NCI-H1417 treated with DMSO at 0.1 percent for 48 hours (cell line): ENCODE data around the gene PPM1G.
"Not testable (repeated sequence)": the region's sequence is repeated elsewhere in the genome, so short reads cannot be mapped to it uniquely, and the experiment has no call there.

Source experiments
- DNase-seq: peaks from one replicate; lab custom pipeline; 2025; lab: John Stamatoyannopoulos, UW

Gene PPM1G

GRCh38 chr2:27375513-27376099 lies 33.8 kb downstream of the PPM1G start:
- no peak for DNase-seq

- no peak for DNase-seq
Observed at GRCh38 chr2:27373567-27373966, 35.8 kb downstream of the PPM1G start.

GRCh38 chr2:27372937-27373336 lies 36.5 kb downstream of the PPM1G start:
- DNase-seq: no peak

DNA sequence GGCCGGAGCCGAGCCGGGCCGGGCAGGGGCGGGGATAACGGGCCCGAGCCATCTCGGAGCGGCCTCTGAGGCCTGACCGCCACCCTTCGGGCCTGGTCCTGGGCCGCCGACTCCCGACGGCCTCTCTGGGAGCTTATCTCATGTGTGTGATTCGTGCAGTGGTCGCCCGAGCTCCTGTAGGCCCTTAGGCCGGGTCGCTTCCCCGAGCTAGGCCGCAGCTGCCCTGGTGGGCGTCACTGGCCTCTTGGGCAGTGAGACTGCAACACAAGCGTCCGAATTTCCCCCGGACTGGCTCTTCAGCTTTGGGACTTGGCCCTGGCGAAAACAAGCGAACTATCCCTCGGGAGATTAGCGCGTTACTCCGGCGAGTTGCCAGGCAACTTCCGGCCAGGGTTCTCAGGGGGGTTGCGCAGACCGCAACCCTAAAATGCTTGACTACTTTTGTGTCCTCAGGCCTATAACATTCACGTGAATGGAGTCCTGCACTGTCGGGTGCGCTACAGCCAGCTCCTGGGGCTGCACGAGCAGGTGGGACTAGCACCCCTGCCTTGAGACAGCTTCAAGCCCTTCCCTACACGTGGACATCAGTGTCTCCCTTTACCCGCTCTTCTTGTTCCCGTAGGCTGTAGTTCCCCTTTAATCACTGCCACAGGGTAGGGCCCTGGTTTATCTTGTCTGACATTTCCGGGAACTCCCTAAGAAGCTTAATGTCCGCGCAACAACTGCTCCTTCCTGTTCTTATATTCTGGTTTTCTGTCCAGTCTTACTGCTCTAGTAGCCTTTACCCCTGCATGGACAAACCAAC lies 38.4 kb downstream of the PPM1G start:
- DNase-seq: no peak

GRCh38 chr2:27370026-27370815 lies 39.2 kb downstream of the PPM1G start, which contains the start of the genes EIF2B4 and SNX17:
EIF2B4 (minus strand) TSS chr2:27370338; CDS start chr2:27370314, 24 bp downstream.
SNX17 (plus strand) TSS chr2:27370616; CDS start chr2:27370744, 128 bp downstream.
- peak; percentile 93 for DNase-seq

DNA sequence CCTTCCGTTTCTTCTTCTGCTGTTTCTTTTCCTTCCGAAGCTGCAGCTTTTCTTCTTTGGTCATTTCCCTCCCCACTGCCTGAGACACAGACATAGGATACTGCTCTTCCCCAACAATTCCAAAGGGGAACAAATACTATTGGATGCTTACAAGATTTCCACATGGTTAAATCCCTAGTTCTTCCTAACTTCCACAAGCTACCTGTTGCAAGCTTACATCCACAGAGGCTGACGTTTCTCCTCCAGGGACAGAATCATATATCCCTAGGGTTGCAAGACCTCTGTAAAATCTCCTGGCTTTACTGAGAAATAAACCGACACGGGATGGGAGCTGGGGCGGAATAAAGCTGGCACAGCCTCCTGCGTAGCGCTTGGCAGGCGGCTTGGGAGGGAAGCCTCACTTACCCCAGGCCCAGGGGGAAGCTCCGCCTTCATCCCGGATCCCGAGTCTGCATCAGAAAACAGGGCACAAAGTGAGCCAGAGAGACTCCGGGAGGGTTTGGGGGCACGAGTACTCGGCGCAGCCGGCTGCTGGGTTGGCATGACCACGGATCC lies 39.8 kb downstream of the PPM1G start:
- no peak for DNase-seq

DNA sequence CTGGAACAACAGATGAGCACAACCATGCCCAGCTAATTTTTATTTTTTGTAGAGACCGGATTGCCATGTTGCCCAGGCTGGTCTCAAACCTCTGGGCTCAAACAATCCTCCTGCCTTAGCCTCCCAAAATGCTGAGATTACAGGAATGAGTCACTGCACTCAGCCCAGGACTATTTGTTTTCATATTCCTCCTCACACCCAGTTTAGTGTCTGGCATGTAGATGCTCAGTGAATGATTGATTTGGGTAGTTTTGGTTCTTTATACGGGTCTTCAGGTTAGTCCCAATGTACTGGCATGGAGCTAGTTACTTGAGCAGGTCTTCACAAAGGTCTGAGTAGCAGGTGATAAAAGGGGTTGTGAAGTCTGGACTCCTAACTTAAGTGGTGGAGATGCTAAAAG lies 45.5 kb downstream of the PPM1G start:
- DNase-seq: no peak

- no peak for DNase-seq
Observed at GRCh38 chr2:27362678-27363420, 46.5 kb downstream of the PPM1G start.

DNA sequence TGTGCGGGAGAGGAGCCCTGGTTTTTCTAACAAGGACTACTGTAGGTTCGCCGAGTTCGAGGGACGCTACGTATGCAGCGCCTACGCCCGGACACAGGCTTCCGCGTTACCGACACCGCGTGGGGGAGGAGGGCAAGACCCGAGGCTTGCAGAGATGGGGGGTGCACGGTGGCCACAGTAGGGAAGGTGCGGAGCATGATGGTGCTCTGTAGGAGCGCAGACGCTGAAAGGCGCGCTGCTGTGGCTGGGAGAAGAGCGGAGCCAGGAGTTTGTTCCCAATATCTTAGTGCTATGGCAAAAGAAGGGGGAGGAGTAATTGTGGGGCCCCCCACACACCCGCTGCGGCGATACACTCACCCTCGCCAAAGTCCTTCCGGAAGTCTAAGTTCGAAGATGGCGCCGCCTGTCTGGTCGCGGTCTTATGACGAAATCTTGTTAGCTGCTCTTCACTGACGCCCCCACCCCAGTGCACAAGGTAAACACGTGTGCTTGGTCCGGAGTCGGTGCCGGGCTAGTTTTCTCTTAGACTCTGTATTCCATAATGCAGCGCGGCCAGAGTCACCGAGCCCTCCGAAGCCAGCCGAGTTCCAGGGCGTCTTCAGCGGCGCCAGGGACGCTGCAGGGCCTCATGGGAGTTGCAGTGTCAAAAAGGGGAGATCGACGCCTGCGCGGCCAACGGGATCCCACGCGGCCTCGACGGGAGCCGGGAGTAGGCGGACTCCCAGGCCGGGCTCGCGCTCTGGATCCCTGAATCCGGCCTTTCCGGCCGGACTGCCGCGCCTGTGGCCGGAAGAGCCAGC lies 52.8 kb downstream of the PPM1G start, which contains the start of gene GTF3C2:
GTF3C2 (minus strand) TSS at position 383 of the 800 bp plus-strand sequence. CDS start 13,210 bp downstream, outside the sequence.
- peak; percentile 98 for DNase-seq

DNA sequence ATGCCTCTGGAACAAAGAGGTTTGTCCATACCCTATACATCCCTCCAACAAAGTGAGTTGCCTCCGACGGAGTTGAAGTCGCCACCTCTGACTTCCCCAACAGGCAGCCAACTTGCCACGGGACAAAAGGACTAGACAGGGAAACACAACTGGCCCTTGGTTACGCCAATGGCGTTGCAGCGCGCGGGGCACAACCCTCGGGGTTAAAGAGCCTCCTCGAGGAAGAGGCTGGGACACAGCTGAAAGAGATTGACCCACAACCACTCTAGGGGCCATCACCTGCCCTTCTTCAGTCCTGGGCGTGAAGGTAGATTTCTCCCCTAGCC lies 53.4 kb downstream of the PPM1G start:
- no peak for DNase-seq

GRCh38 chr2:27354597-27354927 lies 54.8 kb downstream of the PPM1G start:
- DNase-seq: no peak

DNA sequence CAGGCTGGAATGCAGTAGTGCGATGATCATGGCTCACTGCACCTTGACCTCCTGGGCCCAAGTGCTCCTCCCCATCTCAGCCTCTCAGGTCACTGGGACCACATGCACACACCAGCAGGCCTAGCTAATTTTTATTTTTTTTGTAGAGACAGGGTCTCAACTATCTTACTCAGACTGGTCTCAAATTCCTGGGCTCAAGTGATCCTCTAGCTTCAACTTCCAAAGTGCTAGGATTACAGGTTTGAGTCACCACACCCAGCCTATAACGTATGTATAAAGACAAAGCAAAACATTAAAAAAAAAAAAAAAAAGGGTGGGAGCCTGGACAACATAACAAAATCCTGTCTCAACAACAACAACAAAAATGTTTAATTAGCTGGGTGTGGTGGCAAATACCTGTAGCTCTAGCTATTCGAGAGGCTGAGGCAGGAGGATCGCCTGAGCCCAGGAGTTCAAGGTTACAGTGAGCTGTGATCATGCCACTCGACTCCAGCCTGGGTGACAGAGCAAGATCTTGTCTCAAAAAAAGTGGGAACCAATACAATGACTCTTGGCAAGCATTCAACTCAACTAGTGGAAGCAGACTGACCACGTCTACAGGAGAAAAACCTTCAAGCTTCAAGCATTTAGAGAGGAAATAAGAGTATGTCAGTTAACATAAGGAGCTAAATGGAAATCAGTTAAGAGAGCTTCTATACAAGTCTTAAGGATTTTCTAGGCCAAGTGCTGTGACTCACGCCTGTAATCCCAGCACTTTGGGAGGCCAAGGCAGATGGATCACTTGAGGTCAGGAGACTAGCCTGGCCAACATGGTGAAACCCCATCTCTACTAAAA lies 55.4 kb downstream of the PPM1G start:
- DNase-seq: no peak

GRCh38 chr2:27353386-27353761 lies 56.0 kb downstream of the PPM1G start:
- not testable (repeated sequence) for DNase-seq

GRCh38 chr2:27351802-27352598 lies 57.4 kb downstream of the PPM1G start:
- DNase-seq: no peak

DNA sequence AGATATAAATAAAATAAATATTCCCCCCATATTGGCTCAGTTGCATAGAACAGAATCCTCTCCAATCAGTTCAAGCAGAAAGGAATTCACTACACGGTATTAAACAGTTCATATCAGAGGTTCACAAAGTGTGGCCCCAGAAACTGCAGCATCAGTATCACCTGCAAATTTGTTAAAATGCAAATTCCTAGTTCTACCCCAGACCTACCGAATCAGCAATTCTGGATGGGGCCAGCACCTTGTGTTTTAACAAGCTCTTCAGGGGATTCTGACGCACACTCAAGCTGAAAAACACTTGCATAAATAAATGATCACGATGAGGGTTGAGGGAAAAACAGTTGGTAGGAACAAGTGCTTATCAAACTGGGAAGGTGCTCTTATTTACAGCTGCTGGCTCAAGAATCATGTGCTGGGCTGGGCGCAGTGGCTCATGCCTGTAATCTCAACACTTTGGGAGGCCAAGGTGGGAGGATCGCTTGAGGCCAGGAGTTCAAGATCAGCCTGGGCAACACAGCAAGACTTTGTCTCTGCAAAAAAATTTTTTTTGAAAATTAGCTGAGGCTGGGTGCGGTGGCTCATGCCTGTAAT lies 59.2 kb downstream of the PPM1G start:
- DNase-seq: no peak

GRCh38 chr2:27347641-27348040 lies 61.8 kb downstream of the PPM1G start:
- DNase-seq: no peak

GRCh38 chr2:27336173-27336572 lies 73.2 kb downstream of the PPM1G start:
- no peak for DNase-seq

GRCh38 chr2:27335311-27335710 lies 74.1 kb downstream of the PPM1G start:
- no peak for DNase-seq
